ENCODE measurements around the gene ATP9A.
A peak's percentile ranks its signal among the peaks of the same experiment; 100 is the strongest.

ATP9A gene

GRCh38 chr20:51622004-51622874, 146.0 kb downstream of the ATP9A start:
- no peak for DNase-seq

GRCh38 chr20:51620432-51620831, 147.8 kb downstream of the ATP9A start:
- DNase-seq, result no peak

- DNase-seq, result no peak
Observed at GRCh38 chr20:51616060-51616459, 152.1 kb downstream of the ATP9A start.

DNA sequence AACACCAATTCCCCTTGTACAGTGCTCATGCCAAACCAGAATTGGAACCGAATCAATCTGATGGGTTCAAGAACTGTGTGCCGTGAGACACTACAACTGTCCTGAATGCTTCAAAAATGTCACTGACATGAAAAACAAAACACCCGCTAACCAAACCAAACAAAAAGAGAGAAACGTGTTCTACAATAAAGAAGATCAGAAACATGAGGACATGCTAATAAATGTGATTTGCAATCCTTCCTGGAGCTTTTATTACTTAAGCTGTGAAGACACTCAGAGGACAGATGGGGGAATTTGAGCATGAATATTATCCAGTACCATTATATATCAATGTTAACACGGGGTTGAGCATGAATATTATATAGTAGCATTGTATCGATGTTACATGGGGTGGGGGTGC, 153.5 kb downstream of the ATP9A start:
- no peak for DNase-seq

- DNase-seq, result no peak
Observed at GRCh38 chr20:51613580-51613979, 154.6 kb downstream of the ATP9A start.

DNA sequence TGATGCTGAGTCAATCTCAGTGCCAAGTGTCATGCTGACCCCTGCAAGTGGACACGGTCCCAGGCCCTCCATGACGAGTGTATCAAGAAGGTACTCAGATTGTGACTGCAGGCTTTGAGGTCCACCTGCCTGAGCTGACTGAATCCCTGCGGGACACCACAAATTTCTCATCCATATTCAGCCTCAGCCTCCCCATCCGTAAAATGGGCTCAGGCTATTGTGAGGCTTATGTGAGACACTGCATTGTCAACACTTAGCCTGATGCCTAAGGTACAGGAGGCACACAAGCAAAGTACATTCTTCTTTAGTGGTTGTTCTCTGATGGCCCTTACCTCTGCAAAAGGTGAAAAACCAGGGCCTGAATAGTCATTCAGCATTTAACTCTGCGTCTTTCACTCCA, 155.3 kb downstream of the ATP9A start:
- DNase-seq, result no peak

- DNase-seq, result no peak
Observed at GRCh38 chr20:51611625-51611890, 156.6 kb downstream of the ATP9A start.

- DNase-seq, result no peak
Observed at GRCh38 chr20:51610761-51611624, 157.2 kb downstream of the ATP9A start.

DNA sequence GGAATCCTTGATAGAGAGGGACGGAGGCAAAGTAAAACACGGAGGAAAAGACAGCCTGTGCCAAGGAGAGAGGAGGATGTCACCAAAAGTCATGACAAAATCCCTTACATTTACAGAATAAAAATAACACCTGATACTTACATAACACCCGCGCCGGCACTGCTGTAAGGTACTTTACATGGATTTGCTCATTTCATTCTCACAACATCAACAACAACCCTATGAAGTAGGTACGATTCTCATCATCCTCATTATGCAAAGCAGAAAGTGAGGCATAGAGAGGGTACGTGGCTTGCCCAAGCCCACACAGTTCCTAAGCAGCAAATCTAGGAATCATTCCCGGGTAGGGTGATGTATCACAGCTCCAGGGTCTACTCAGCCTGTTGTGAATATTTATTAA, 158.1 kb downstream of the ATP9A start:
- no peak for DNase-seq

GRCh38 chr20:51609251-51609650, 158.9 kb downstream of the ATP9A start:
- no peak for DNase-seq

DNA sequence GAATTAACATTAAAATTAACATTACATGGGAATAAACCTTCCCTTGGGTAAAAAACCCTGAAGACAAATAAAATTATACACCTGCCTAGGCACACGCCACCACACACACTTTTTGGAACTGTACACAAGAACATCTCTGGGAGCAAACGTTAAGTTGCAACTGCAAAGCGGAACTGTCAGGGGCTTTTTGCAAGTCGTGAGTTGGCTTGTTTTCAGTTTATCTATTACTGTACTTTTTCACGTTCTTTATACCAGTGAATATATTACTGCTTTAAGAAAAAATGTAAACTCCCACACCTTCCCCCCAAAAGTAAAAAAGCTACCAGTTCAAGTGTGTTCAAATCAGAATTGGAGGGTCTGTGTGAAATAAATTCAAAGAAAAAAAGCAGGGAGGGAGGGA, 160.1 kb downstream of the ATP9A start:
- no peak for DNase-seq

DNA sequence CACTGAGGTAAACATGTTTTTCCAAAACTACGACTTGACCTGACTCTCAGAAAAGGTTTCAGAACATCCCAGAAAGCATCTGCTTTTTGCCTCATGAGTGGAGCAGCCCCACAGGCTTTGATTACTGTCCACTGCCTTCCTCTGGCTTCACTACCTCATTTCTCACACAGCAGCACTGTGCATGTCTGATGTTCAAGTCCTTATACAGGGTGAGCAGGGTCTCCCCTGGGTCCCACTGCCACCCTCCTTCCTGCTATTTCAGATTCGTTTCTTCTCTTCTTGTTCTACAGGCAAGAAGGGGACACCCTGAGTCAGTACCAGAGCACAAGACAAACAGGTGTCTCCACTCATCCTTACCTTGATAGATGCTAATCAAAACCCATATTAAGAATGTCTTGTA, 161.0 kb downstream of the ATP9A start:
- no peak for DNase-seq

DNA sequence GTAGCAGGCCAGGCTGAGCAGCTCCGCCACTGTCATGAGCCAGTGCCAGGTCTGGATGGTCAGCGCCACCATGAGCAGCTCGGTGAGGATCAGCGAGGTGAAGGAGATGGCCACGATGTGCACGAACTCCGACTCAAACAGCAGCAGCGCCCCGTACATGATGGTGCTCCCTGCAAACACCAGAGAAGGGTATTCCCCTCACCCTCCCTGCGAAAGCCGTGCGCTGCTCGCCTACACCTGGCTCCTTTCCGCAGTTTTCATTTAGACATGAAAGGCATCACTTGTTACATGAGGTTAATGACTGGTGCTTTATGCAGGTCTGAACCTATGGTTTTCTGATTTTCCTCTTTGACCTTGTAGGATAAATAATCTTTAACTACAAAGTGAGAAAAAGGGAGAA, 163.3 kb downstream of the ATP9A start:
- DNase-seq, result no peak

DNA sequence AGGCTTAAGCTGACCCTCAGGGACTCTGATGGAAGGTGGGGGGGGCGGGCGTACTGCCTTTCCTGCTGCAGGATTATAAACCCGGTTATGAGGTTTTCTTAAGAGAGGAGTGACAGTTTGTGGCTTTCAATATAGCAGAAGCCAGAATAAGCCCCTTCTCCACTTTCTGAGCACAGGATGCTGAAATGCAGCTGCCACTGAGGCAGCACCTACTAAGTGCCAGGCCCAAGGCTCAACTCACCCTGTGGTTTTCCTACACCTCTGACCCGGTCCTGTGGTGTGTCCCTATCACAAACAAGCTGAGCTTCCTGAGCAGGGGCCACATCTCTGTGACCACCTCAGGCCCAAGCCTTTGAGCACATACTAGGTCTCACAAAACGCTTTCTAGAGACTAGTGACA, 166.1 kb downstream of the ATP9A start:
- DNase-seq, result no peak

- DNase-seq, result no peak
Observed at GRCh38 chr20:51600950-51601349, 167.2 kb downstream of the ATP9A start.

GRCh38 chr20:51600016-51600420, 168.2 kb downstream of the ATP9A start:
- DNase-seq, result no peak

DNA sequence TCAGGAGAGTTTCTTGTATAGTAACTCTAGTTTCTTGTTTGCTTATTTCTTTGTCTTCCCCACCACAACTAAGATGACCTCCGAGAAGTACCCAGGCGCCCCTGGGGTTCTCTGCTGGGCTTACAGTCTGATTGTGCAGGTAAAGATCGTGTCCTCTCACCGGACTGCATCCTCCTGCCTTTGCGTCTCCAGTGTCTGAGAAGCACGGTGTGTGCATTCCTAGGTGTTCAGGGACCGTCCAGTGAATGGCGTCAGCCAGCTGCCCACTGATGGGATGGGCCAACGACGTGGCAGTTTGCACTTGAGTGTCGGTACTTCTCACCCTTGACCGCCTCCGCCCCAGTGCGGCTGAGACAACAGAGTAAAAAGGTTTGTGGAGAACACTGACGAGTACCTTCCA, 169.6 kb downstream of the ATP9A start:
- DNase-seq, result no peak

DNA sequence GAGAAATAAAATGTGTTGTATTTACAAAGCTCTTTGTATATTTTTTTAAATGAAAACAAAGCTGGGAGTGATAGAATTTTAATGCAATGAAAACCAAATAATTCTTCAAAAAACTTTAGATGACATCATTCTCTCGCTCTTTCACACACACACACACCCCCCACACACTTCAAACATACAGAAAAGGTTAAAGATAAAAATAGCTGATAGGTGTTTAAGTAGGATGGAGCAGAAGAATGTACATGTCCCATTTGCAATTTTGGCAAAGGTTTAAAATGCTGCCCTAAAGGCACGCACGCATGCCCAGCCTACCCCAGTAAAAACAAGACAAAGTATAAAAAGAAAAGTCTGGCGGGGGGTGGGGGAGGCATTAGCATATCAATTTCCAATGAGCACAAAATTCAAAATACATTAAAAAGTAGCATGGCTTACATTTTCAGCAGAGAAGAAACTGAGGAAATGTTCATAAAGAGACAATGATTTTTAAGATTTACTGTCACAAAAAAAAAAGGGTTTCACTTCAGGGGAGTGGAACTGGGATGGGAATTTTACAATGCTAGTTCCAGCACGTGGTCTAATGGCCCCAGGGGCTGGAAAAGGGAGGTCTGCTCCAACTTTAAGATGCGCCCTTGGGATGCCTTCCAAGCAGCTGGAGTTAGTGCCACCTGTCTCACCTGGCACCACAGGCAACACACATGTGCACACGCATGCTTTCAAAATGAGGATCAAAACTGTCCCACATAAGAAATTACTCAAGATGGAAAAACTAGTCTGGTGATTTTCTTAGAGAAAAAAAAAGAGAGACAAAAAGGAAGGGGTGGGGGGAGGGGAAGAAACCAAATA, 170.6 kb downstream of the ATP9A start:
- DNase-seq, result no peak

- DNase-seq, result no peak
Observed at GRCh38 chr20:51596668-51597388, 171.4 kb downstream of the ATP9A start.

DNA sequence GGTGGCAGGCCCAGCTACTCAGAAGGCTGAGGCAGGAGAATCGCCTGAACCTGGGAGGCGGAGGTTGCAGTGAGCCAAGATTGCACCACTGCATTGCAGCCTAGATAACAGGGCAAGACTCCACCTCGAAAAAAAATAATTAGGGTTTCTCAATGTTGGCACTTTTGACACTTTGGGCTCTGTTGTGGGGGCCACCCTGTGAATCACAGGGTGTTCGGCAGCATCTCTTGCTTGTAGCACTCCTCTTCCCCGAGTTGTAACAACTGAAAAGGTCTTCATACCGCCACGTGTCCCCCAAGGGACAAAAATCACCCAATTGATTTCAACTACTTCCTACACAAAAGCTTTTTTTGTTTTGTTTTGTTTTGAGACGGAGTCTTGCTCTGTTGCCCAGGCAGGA, 172.4 kb downstream of the ATP9A start:
- DNase-seq, result no peak

- DNase-seq, result peak; percentile 56
Observed at GRCh38 chr20:51595058-51595532, 173.1 kb downstream of the ATP9A start.

- DNase-seq, result no peak
Observed at GRCh38 chr20:51594236-51595057, 173.7 kb downstream of the ATP9A start.

Measured in NCI-H146 (cell line).